GM10266 (cell line): Measurements from ENCODE around the gene TGM2.

ENCODE experiments used
- DNase-seq: peaks from one replicate; pipeline ENCODE4 v3.0.0; 2012; ENCODE audit errors: extremely low spot score
- TF ChIP-seq, protein P1 (sequence below): IDR thresholded peaks from 2 replicates; pipeline ENCODE4 v1.5.1; 2012; ENCODE audit warnings: mild to moderate bottlenecking, low read depth; ENCODE audit not compliant: control insufficient read depth, insufficient read depth; ENCODE audit errors: missing control alignments

TGM2 gene

GRCh38 chr20:38164624-38165088 lies 414 bp downstream of the TGM2 start:
- TF ChIP-seq, protein P1, sequence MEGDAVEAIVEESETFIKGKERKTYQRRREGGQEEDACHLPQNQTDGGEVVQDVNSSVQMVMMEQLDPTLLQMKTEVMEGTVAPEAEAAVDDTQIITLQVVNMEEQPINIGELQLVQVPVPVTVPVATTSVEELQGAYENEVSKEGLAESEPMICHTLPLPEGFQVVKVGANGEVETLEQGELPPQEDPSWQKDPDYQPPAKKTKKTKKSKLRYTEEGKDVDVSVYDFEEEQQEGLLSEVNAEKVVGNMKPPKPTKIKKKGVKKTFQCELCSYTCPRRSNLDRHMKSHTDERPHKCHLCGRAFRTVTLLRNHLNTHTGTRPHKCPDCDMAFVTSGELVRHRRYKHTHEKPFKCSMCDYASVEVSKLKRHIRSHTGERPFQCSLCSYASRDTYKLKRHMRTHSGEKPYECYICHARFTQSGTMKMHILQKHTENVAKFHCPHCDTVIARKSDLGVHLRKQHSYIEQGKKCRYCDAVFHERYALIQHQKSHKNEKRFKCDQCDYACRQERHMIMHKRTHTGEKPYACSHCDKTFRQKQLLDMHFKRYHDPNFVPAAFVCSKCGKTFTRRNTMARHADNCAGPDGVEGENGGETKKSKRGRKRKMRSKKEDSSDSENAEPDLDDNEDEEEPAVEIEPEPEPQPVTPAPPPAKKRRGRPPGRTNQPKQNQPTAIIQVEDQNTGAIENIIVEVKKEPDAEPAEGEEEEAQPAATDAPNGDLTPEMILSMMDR: no peak

GRCh38 chr20:38164069-38164468 lies 1.0 kb downstream of the TGM2 start:
- TF ChIP-seq, protein P1: no peak
- no peak for DNase-seq

More at GRCh38 chr20:38164624-38165088, 414 bp downstream of the TGM2 start:
- DNase-seq: no peak

- no peak for DNase-seq
- TF ChIP-seq, protein P1: no peak
Observed at GRCh38 chr20:38162878-38163875, 1.9 kb downstream of the TGM2 start.

DNA sequence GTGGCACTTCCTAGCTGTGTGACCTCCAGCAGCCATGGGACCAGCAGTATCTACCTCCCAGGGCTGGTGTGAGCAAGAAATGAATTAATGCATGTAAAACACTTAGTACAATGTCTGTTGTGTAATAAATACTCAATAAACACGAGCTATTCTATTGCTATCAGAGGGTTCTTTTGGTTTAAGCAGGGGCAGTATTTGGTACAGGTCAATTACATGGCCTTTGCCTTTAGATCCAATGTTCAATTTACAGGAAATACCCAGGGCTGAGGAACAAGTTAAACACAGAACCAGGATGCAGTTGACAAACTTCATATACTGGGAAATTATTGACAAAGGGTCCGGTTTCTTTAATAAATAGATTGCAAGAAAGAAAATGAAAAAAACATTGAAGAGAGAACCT lies 2.9 kb downstream of the TGM2 start:
- DNase-seq: no peak
- TF ChIP-seq, protein P1: no peak

DNA sequence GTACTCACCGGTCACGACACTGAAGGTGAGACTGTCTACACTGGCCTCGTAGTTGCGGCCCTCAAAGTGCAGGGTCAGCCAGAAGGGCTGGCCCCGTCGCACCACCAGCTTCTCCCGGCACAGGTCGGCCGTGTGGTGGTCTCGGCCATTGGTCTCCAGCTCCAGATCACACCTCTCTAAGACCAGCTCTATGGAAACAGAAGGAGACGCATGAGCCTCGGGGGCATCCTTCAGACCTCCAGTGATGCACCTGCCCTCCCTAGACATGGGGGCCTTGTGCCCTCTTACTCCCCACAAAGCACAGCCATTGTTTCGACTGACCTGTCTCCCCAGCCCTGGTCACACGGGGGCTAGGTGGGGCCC lies 3.7 kb downstream of the TGM2 start:
- TF ChIP-seq, protein P1: no peak
- no peak for DNase-seq

GRCh38 chr20:38159957-38160756 lies 4.9 kb downstream of the TGM2 start:
- TF ChIP-seq, protein P1: no peak

More at GRCh38 chr20:38159957-38160756, 4.9 kb downstream of the TGM2 start:
- DNase-seq: no peak
